Mucosa of descending colon (tissue), 3 donors: ENCODE measurements around the gene CACNA1E. TPM values are rescaled to one million over a fixed set of nuclear protein-coding genes. Genes with fewer than 3 reads are reported as not detected.
A peak's percentile ranks its signal among the peaks of the same experiment; 100 is the strongest.

Source experiments
- ATAC-seq: fragments of 200-7000 bp; cut with Tn5 transposase; one replicate; pipeline ENCODE4 v1.9.1; 2020; ENCODE audit warnings: mild to moderate bottlenecking, moderate library complexity
- DNase-seq, 3 donors: peaks; one replicate each; pipeline ENCODE4 v3.0.0-alpha.2; 2020
- H3K36me3 ChIP-seq: fragments of 200-600 bp; one replicate; pipeline ENCODE4 v1.8.0; 2021; ENCODE audit warnings: low read depth, mild to moderate bottlenecking
- H3K4me1 ChIP-seq: fragments of 200-600 bp; one replicate; pipeline ENCODE4 v1.8.0; 2021; ENCODE audit warnings: low read depth, mild to moderate bottlenecking
- H3K4me3 ChIP-seq: fragments of 200-600 bp; one replicate; pipeline ENCODE4 v1.8.0; 2021; ENCODE audit warnings: mild to moderate bottlenecking
- H3K9me3 ChIP-seq: fragments of 200-600 bp; one replicate; pipeline ENCODE4 v1.8.0; 2021; ENCODE audit warnings: mild to moderate bottlenecking
- CTCF ChIP-seq: fragments of 200-600 bp; IDR thresholded peaks from one replicate; pipeline ENCODE4 v1.8.0; 2022; ENCODE audit warnings: antibody characterized with exemption, mild to moderate bottlenecking
- intact Hi-C, 2 donors: fragments of 100-400 bp; cut with DNase I in 1 of 2; cut with micrococcal nuclease in 1 of 2; formaldehyde crosslinking; loops; one replicate each; pipeline versions ENCODE4 v1.11.0 to v1.11.1; 2022; cut with DNase I, micrococcal nuclease
- total RNA-seq, 3 donors: library from RNA; stranded (reverse); fragmentation: NEBNext Ultra II Directional in 2 of 3; extraction: Animal tissue kit (Norgen Biotek cat#: 25700) in 2 of 3; gene quantifications; one replicate each; pipeline versions ENCODE4 v1.2.1 to v1.2.4, GENCODE V29; 2021 to 2023
- donor health status: DM: no; HTN: no; CAD: no; lungs with moderate emphysema.
- donor health status: DM: no; HTN: no; CAD: no.
- donor health status: DM: no; HTN: yes; CAD: no.

Gene CACNA1E
- total RNA-seq, 3 donors from 2014 or later = 0.09 to 1.4 (median 0.22) TPM

- no peaks in the 10 kb centered on the region for H3K36me3 ChIP-seq
- TF ChIP-seq CTCF = no peak
- intact Hi-C loops = no loop called here
- H3K4me3 ChIP-seq = no peak overlapping the region
- no peaks in the 10 kb centered on the region for H3K4me1 ChIP-seq
- H3K9me3 ChIP-seq = no peaks in the 10 kb centered on the region
- DNase-seq (no peak), ATAC-seq (peak; percentile 23)
Measured at GRCh38 chr1:181504399-181504842, 21.1 kb downstream of the CACNA1E start.

- DNase-seq = no peak
- no peak for TF ChIP-seq CTCF
- intact Hi-C loops = no loop called here
- no peak overlapping the region for H3K4me3 ChIP-seq
- H3K4me1 ChIP-seq = no peaks in the 10 kb centered on the region
- ATAC-seq = no peak
- H3K36me3 ChIP-seq = no peaks in the 10 kb centered on the region
- no peaks in the 10 kb centered on the region for H3K9me3 ChIP-seq
Measured at GRCh38 chr1:181506563-181507353, 23.4 kb downstream of the CACNA1E start.

GRCh38 chr1:181508486-181509165 lies 25.3 kb downstream of the CACNA1E start:
- intact Hi-C loops = no loop called here
- H3K36me3 ChIP-seq = no peaks in the 10 kb centered on the region
- H3K4me3 ChIP-seq = no peak overlapping the region
- no peaks in the 10 kb centered on the region for H3K4me1 ChIP-seq
- no peaks in the 10 kb centered on the region for H3K9me3 ChIP-seq
- DNase-seq = no peak
- ATAC-seq = no peak
- TF ChIP-seq CTCF = no peak

- Histone ChIP-seq H3K4me3 (no peak overlapping the region), H3K4me1 (no peaks in the 10 kb centered on the region), H3K9me3 (no peaks in the 10 kb centered on the region), H3K36me3 (no peaks in the 10 kb centered on the region)
- no peak for TF ChIP-seq CTCF
- ATAC-seq (no peak), DNase-seq (no peak)
- intact Hi-C loops = no loop called here
Measured at GRCh38 chr1:181513786-181514297, 30.5 kb downstream of the CACNA1E start.

GRCh38 chr1:181514298-181515290 lies 31.3 kb downstream of the CACNA1E start:
- H3K36me3 ChIP-seq = no peaks in the 10 kb centered on the region
- no peaks in the 10 kb centered on the region for H3K4me1 ChIP-seq
- H3K9me3 ChIP-seq = no peaks in the 10 kb centered on the region
- no peak for DNase-seq
- no peak for TF ChIP-seq CTCF
- H3K4me3 ChIP-seq = no peak overlapping the region
- ATAC-seq = no peak
- intact Hi-C loops = no loop called here
